ENCODE data around the gene TMEM45B.
A peak's percentile ranks its signal among the peaks of the same experiment; 100 is the strongest.
"Not testable (repeated sequence)": the region's sequence is repeated elsewhere in the genome, so short reads cannot be mapped to it uniquely, and the experiment has no call there.

The TMEM45B gene

GRCh38 chr11:129808241-129808640 is 7.4 kb upstream of the TMEM45B start:
- not testable (repeated sequence) for DNase-seq (ENCODE audit: low read depth, low spot score)

- no peak for DNase-seq (ENCODE audit: low read depth, low spot score)
Measured at GRCh38 chr11:129813231-129813791, 2.3 kb upstream of the TMEM45B start.

GRCh38 chr11:129814244-129815014 is 1.2 kb upstream of the TMEM45B start:
- no peak for DNase-seq (ENCODE audit: low read depth, low spot score)

GRCh38 chr11:129817534-129818051 is 1.9 kb downstream of the TMEM45B start:
- DNase-seq (ENCODE audit: low read depth, low spot score), result no peak

- peak; percentile 9 for DNase-seq (ENCODE audit: low read depth, low spot score)
Measured at GRCh38 chr11:129818236-129818635, 2.6 kb downstream of the TMEM45B start.

GRCh38 chr11:129819237-129819636 is 3.6 kb downstream of the TMEM45B start:
- DNase-seq (ENCODE audit: low read depth, low spot score), result no peak

GRCh38 chr11:129820228-129820627 is 4.6 kb downstream of the TMEM45B start:
- DNase-seq (ENCODE audit: low read depth, low spot score), result not testable (repeated sequence)

GRCh38 chr11:129823281-129823680 is 7.6 kb downstream of the TMEM45B start:
- DNase-seq (ENCODE audit: low read depth, low spot score), result not testable (repeated sequence)

- not testable (repeated sequence) for DNase-seq (ENCODE audit: low read depth, low spot score)
Measured at GRCh38 chr11:129823799-129824198, 8.2 kb downstream of the TMEM45B start.

- no peak for DNase-seq (ENCODE audit: low read depth, low spot score)
Measured at GRCh38 chr11:129825380-129825779, 9.7 kb downstream of the TMEM45B start.

- DNase-seq (ENCODE audit: low read depth, low spot score), result no peak
Measured at GRCh38 chr11:129828301-129828836, 12.7 kb downstream of the TMEM45B start.

- not testable (repeated sequence) for DNase-seq (ENCODE audit: low read depth, low spot score)
Measured at GRCh38 chr11:129829497-129829896, 13.8 kb downstream of the TMEM45B start.

GRCh38 chr11:129831227-129831626 is 15.6 kb downstream of the TMEM45B start:
- not testable (repeated sequence) for DNase-seq (ENCODE audit: low read depth, low spot score)

GRCh38 chr11:129833260-129833659 is 17.6 kb downstream of the TMEM45B start:
- DNase-seq (ENCODE audit: low read depth, low spot score), result not testable (repeated sequence)

- DNase-seq (ENCODE audit: low read depth, low spot score), result peak; percentile 53
Measured at GRCh38 chr11:129836423-129836891, 20.8 kb downstream of the TMEM45B start.

- DNase-seq (ENCODE audit: low read depth, low spot score), result no peak
Measured at GRCh38 chr11:129836979-129837378, 21.3 kb downstream of the TMEM45B start.

GRCh38 chr11:129840236-129840635 is 24.6 kb downstream of the TMEM45B start:
- DNase-seq (ENCODE audit: low read depth, low spot score), result no peak

- no peak for DNase-seq (ENCODE audit: low read depth, low spot score)
Measured at GRCh38 chr11:129842138-129842537, 26.5 kb downstream of the TMEM45B start.

GRCh38 chr11:129846508-129847335 is 31.1 kb downstream of the TMEM45B start:
- DNase-seq (ENCODE audit: low read depth, low spot score), result peak; percentile 89

GRCh38 chr11:129847361-129847760 is 31.7 kb downstream of the TMEM45B start:
- DNase-seq (ENCODE audit: low read depth, low spot score), result not testable (repeated sequence)

GRCh38 chr11:129849447-129850130 is 33.9 kb downstream of the TMEM45B start:
- DNase-seq (ENCODE audit: low read depth, low spot score), result no peak
